K562 (cell line): ENCODE results near the gene NFKB2. TPM values are rescaled to one million over a fixed set of nuclear protein-coding genes. Genes with fewer than 3 reads are reported as not detected.

Experiments
- DMBX1 ChIP-seq: fragments of 250-450 bp; sonication (Bioruptor Pico); IDR thresholded peaks from 2 replicates; pipeline ENCODE4 v1.8.0; 2022; ENCODE audit warnings: inconsistent platforms, mild to moderate bottlenecking, moderate library complexity, borderline replicate concordance
- EHMT2 ChIP-seq: fragments of 450-650 bp; IDR thresholded peaks from 2 replicates; pipeline ENCODE4 v1.6.1; 2018; ENCODE audit warnings: antibody characterized with exemption
- GABPB1 ChIP-seq: sonication (generic); formaldehyde crosslinking; IDR thresholded peaks from 2 replicates; pipeline ENCODE4 v1.8.0; 2022; ENCODE audit warnings: mild to moderate bottlenecking, missing genetic modification reagents
- GTF3C2 ChIP-seq: IDR thresholded peaks from 3 replicates; pipeline ENCODE4 v1.6.1; 2011; ENCODE audit warnings: borderline replicate concordance, mild to moderate bottlenecking, moderate library complexity; ENCODE audit not compliant: insufficient read length; ENCODE audit errors: extremely low read depth
- HDAC3 ChIP-seq: fragments of 450-650 bp; IDR thresholded peaks from 2 replicates; pipeline ENCODE4 v1.6.1; 2018; ENCODE audit warnings: borderline replicate concordance, mild to moderate bottlenecking, moderate library complexity; ENCODE audit not compliant: partially characterized antibody
- KAT8 ChIP-seq: fragments of 450-650 bp; IDR thresholded peaks from 2 replicates; pipeline ENCODE4 v1.6.1; 2016; ENCODE audit warnings: low read depth, mild to moderate bottlenecking
- KLF13 ChIP-seq: fragments of 450-650 bp; IDR thresholded peaks from 2 replicates; pipeline ENCODE4 v1.6.1; 2016; ENCODE audit warnings: missing genetic modification characterization, low read depth, mild to moderate bottlenecking, missing compliant biosample characterization, moderate library complexity, borderline replicate concordance
- KLF6 ChIP-seq: fragments of 250-450 bp; sonication (Bioruptor Pico); IDR thresholded peaks from 2 replicates; pipeline ENCODE4 v1.4.0; 2020; ENCODE audit warnings: mild to moderate bottlenecking, moderate library complexity, borderline replicate concordance
- MAFG ChIP-seq: fragments of 450-650 bp; conservative IDR thresholded peaks from 2 replicates; pipeline ENCODE4 v1.6.1; 2016; ENCODE audit warnings: missing genetic modification characterization, missing compliant biosample characterization
- NBN ChIP-seq: fragments of 450-650 bp; IDR thresholded peaks from 2 replicates; pipeline ENCODE4 v1.6.1; 2016; ENCODE audit warnings: low read depth, mild to moderate bottlenecking
- POLR3G ChIP-seq: IDR thresholded peaks from 2 replicates; pipeline ENCODE4 v1.6.1; 2011; ENCODE audit not compliant: insufficient read length, insufficient replicate concordance; ENCODE audit errors: extremely low read depth
- PTBP1 ChIP-seq: fragments of 200-400 bp; formaldehyde crosslinking; IDR thresholded peaks from 2 replicates; pipeline ENCODE4 v1.6.1; 2017; ENCODE audit warnings: low read depth, low read length
- SMARCA5 ChIP-seq: fragments of 450-650 bp; IDR thresholded peaks from 2 replicates; pipeline ENCODE4 v1.6.1; 2016
- STAT5B ChIP-seq: fragments of 250-450 bp; sonication (Bioruptor Pico); IDR thresholded peaks from 2 replicates; pipeline ENCODE4 v1.8.0; 2021; ENCODE audit warnings: mild to moderate bottlenecking, inconsistent platforms
- ZBTB43 ChIP-seq: sonication (generic); formaldehyde crosslinking; IDR thresholded peaks from 2 replicates; pipeline ENCODE4 v1.8.0; 2023; ENCODE audit warnings: mild to moderate bottlenecking, missing genetic modification reagents
- ZKSCAN1 ChIP-seq: fragments of 150-350 bp; IDR thresholded peaks from 2 replicates; pipeline ENCODE4 v1.6.1; 2016; ENCODE audit warnings: low read depth, low read length
- ZNF639 ChIP-seq, 2 experiments: fragments of 200-800 bp in 1 of 2; sonication (Bioruptor generic) in 1 of 2; sonication (generic) in 1 of 2; formaldehyde crosslinking in 1 of 2; IDR thresholded peaks in 1 of 2; conservative IDR thresholded peaks in 1 of 2; 2 replicates each; pipeline versions ENCODE4 v1.5.0 to v1.6.1; 2016 to 2020; ENCODE audit warnings: missing compliant biosample characterization in 1 of 2, missing genetic modification characterization in 1 of 2, missing genetic modification reagents in 1 of 2
- polyA plus RNA-seq, 8 experiments: library from polyadenylated mRNA; depleted of rRNA in 4 of 8; stranded (reverse) in 5 of 8; unstranded in 3 of 8; fragments of >200 nt; fragmentation: Nextera tagmentation in 2 of 8; fragmentation: Illumina TruSeq in 1 of 8; extraction: Ambion mirVana in 2 of 8; extraction: Trizol in 1 of 8; gene quantifications; 2 replicates each; pipeline versions ENCODE4 v1.2.1 to v1.2.3, GENCODE V29; 2011 to 2014; ENCODE audit warnings: inconsistent platforms in 1 of 8, missing spikeins in 1 of 8
- total RNA-seq, 7 experiments: library from RNA; depleted of rRNA in 6 of 7; stranded (reverse); fragments of >200 nt in 6 of 7; fragmentation: Illumina TruSeq in 2 of 7; extraction: Trizol in 2 of 7; gene quantifications; 2 replicates each; pipeline versions ENCODE4 v1.2.1 to v1.2.3, GENCODE V29; 2011 to 2021; ENCODE audit warnings: low replicate concordance in 1 of 7
- TF ChIP-seq, protein P1 (sequence below): fragments of 250-450 bp; sonication (Bioruptor Pico); IDR thresholded peaks from 2 replicates; pipeline ENCODE4 v1.4.0; 2020; ENCODE audit warnings: mild to moderate bottlenecking, moderate library complexity

The NFKB2 gene
- total and polyA plus RNA-seq, 9 of the 15 experiments (the other 6 are each of a cell fraction or from before 2014, with no cell fraction given) = 0.07 to 20.3 (median 7.9) TPM

DNA sequence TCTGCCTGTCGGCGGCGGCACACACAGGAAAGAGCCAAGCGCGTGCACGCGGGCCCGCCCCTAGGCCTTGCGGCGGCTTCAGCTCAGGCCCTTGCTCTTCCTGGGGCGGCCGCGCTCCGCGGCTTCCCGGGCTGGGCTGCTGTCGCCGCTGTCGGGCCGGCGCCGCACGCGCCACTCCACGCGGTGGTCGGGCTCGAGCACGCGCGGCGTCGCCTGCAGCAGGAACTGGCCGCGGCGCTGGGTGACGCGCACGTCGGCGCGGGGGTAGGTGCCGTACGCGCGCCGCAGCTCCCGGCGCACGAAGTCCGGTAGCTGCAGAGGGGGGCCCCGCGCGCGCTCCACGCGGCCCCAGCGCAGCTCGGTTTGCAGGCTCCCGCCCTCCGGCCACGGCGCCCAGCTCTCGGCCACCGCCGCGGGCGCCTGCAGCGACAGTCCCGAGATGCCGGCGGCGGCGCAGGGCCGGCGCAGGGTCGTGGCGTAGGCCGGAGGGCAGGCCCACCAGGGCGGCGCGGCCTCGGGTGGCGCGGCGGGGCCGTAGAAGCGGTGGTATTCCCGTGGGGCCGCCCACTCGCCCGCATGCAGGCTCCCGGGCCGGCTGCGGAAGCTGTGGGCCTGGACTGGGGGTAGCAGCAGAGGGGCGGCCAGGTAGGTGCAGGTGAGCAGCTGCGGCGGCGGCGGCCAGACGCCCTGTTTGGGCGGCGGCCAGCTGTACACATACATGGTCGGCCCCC is 55.0 kb downstream of the NFKB2 start (continued):
- TF ChIP-seq, protein P1, sequence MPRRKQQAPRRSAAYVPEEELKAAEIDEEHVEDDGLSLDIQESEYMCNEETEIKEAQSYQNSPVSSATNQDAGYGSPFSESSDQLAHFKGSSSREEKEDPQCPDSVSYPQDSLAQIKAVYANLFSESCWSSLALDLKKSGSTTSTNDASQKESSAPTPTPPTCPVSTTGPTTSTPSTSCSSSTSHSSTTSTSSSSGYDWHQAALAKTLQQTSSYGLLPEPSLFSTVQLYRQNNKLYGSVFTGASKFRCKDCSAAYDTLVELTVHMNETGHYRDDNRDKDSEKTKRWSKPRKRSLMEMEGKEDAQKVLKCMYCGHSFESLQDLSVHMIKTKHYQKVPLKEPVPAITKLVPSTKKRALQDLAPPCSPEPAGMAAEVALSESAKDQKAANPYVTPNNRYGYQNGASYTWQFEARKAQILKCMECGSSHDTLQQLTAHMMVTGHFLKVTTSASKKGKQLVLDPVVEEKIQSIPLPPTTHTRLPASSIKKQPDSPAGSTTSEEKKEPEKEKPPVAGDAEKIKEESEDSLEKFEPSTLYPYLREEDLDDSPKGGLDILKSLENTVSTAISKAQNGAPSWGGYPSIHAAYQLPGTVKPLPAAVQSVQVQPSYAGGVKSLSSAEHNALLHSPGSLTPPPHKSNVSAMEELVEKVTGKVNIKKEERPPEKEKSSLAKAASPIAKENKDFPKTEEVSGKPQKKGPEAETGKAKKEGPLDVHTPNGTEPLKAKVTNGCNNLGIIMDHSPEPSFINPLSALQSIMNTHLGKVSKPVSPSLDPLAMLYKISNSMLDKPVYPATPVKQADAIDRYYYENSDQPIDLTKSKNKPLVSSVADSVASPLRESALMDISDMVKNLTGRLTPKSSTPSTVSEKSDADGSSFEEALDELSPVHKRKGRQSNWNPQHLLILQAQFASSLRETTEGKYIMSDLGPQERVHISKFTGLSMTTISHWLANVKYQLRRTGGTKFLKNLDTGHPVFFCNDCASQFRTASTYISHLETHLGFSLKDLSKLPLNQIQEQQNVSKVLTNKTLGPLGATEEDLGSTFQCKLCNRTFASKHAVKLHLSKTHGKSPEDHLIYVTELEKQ (CRISPR knock-in tag) = no peak
- no peak for TF ChIP-seq PTBP1
- TF ChIP-seq ZNF639 (CRISPR knock-in tag; conservative IDR thresholded peaks at IDR 0.05 in 1 of 2, IDR thresholded peaks at IDR 0.05 in 1 of 2) = peak in 1 of 2 experiments; percentile 63; a peak in 1 of 4 replicates
- TF ChIP-seq EHMT2 = no peak
- no peak for TF ChIP-seq ZKSCAN1
- no peak for TF ChIP-seq KAT8
- TF ChIP-seq MAFG (tag) = no peak
- TF ChIP-seq GTF3C2 = no peak
- no peak for TF ChIP-seq GABPB1 (CRISPR knock-in tag)
- TF ChIP-seq SMARCA5 = no peak
- TF ChIP-seq DMBX1 (CRISPR knock-in tag) = peak; percentile 64; the same call in 1 of the 2 replicates
- TF ChIP-seq HDAC3 = no peak
- TF ChIP-seq KLF6 (CRISPR knock-in tag) = no peak
- no peak for TF ChIP-seq ZBTB43 (CRISPR knock-in tag)
- no peak for TF ChIP-seq POLR3G
- TF ChIP-seq NBN = no peak
- TF ChIP-seq STAT5B (CRISPR knock-in tag) = no peak
- no peak for TF ChIP-seq KLF13 (tag)
